Natural killer cell treated with Interleukin-12 subunit alpha and Interleukin-12 subunit beta and Interleukin-15 and Interleukin-18, amount 100 ng/mL, for 72 hours (primary cell): ENCODE measurements around the gene PTCRA. TPM values are rescaled to one million over a fixed set of nuclear protein-coding genes. Genes with fewer than 3 reads are reported as not detected.

Experiments used
- total RNA-seq, 2 donors: library from RNA; stranded (reverse); gene quantifications; one replicate each; pipeline ENCODE4 v1.2.3, GENCODE V29; 2022

The PTCRA gene
- total RNA-seq, 2 donors from 2014 or later, result not detected

Other genes starting within 250 kb of the PTCRA start
- gene PRPH2, start 193.5 kb upstream of the PTCRA start, total RNA-seq, result under 1 TPM in 1 of 2 donors, not detected in 1; 0.10 TPM
- 10 to 100 TPM; 28.8 to 32.6 TPM for gene TBCC, start 169.9 kb upstream of the PTCRA start, total RNA-seq
- 10 to 100 TPM; 13.5 to 13.9 TPM for gene BICRAL, start 134.0 kb upstream of the PTCRA start, total RNA-seq
- gene RPL7L1, start 36.4 kb upstream of the PTCRA start, total RNA-seq, result 100 to 1,000 TPM; 125 to 191 TPM
- 10 to 100 TPM; 35.4 to 38.2 TPM for gene CNPY3, start 13.4 kb downstream of the PTCRA start, total RNA-seq
- 1 to 10 TPM in 1 of 2 donors, under 1 TPM in 1; 0.26 to 1.1 TPM for gene GNMT, start 44.7 kb downstream of the PTCRA start, total RNA-seq
- gene PEX6, start 63.1 kb downstream of the PTCRA start, total RNA-seq, result 10 to 100 TPM; 14.1 to 18.7 TPM
- 10 to 100 TPM; 38.9 to 47.8 TPM for gene PPP2R5D, start 68.5 kb downstream of the PTCRA start, total RNA-seq
- 10 to 100 TPM; 55.7 to 77.8 TPM for gene MEA1, start 97.9 kb downstream of the PTCRA start, total RNA-seq
- 10 to 100 TPM; 59.6 to 60.8 TPM for gene KLHDC3, start 98.2 kb downstream of the PTCRA start, total RNA-seq
- gene RRP36, start 105.6 kb downstream of the PTCRA start, total RNA-seq, result 10 to 100 TPM; 86.9 to 96.5 TPM
- gene CUL7, start 137.8 kb downstream of the PTCRA start, total RNA-seq, result 1 to 10 TPM; 8.3 to 9.8 TPM
- 10 to 100 TPM; 41.7 to 59.6 TPM for gene MRPL2, start 143.4 kb downstream of the PTCRA start, total RNA-seq
- gene KLC4, start 143.6 kb downstream of the PTCRA start, total RNA-seq, result 10 to 100 TPM; 12.3 to 13.0 TPM
- 1 to 10 TPM; 1.2 to 4.1 TPM for gene PTK7, start 160.3 kb downstream of the PTCRA start, total RNA-seq